Gastrocnemius medialis (tissue), 4 donors: Measurements from ENCODE around the gene CHRNA4. TPM values are rescaled to one million over a fixed set of nuclear protein-coding genes. Genes with fewer than 3 reads are reported as not detected.

Experiments
- ATAC-seq, 2 donors: fragments of 150-250 bp; one replicate each; pipeline ENCODE4 v1.9.1; 2016
- DNase-seq, 2 donors: peaks; one replicate each; pipeline ENCODE4 v3.0.0-alpha.2; 2019
- H3K27ac ChIP-seq, 4 donors: fragments of 200-600 bp; sonication (generic); 1 replicate in 1 of 4; 2 replicates in 3 of 4; pipeline ENCODE4 v1.5.1; 2016 to 2018; ENCODE audit warnings: mild to moderate bottlenecking in 2 of 4, moderate library complexity in 1 of 4
- H3K27me3 ChIP-seq, 3 donors: fragments of 200-600 bp; sonication (generic) in 2 of 3; 1 replicate in 1 of 3; 2 replicates in 2 of 3; pipeline versions ENCODE4 v1.5.1 to v1.6.0; 2016 to 2019; ENCODE audit warnings: mild to moderate bottlenecking in 1 of 3, moderate library complexity in 1 of 3
- H3K36me3 ChIP-seq, 2 donors: fragments of 200-600 bp; sonication (generic) in 1 of 2; one replicate each; pipeline ENCODE4 v1.5.1; 2017 to 2018
- H3K4me1 ChIP-seq, 2 donors: fragments of 200-600 bp; sonication (generic) in 1 of 2; one replicate each; pipeline ENCODE4 v1.5.1; 2016 to 2017; ENCODE audit warnings: mild to moderate bottlenecking in 2 of 2
- H3K4me3 ChIP-seq, 4 donors: fragments of 200-600 bp; sonication (generic) in 3 of 4; 1 replicate in 1 of 4; 2 replicates in 3 of 4; pipeline ENCODE4 v1.5.1; 2016 to 2019; ENCODE audit warnings: mild to moderate bottlenecking in 2 of 4
- H3K9me3 ChIP-seq, 3 donors: fragments of 200-600 bp; sonication (generic) in 2 of 3; 1 replicate in 1 of 3; 2 replicates in 2 of 3; pipeline ENCODE4 v1.5.1; 2016 to 2019
- POLR2A ChIP-seq, 2 donors: fragments of 450-650 bp; IDR thresholded peaks; one replicate each; pipeline ENCODE4 v1.6.1; 2017; ENCODE audit warnings: antibody characterized with exemption in 2 of 2, mild to moderate bottlenecking in 2 of 2, moderate library complexity in 2 of 2
- in situ Hi-C, 4 donors: fragments of 200-750 bp; cut with MboI; loops; one replicate each; pipeline versions ENCODE4 v1.15.0 to v1.8.0; 2017; ENCODE audit warnings: low sequenced_read_pairs in 4 of 4
- intact Hi-C: fragments of 100-400 bp; cut with DNase I; formaldehyde crosslinking; loops from one replicate; pipeline ENCODE4 v1.15.1; 2023; ENCODE audit warnings: low total_unique reads
- total RNA-seq, 4 donors: library from RNA; depleted of rRNA; stranded (reverse); fragments of >200 nt; gene quantifications; one replicate each; pipeline versions ENCODE4 v1.1.0 to v1.2.3, GENCODE V29; 2016
- TF ChIP-seq, protein P1 (sequence below), 5 experiments: fragments of 450-650 bp in 3 of 5; fragments of 200-600 bp in 2 of 5; sonication (generic) in 2 of 5; IDR thresholded peaks in 4 of 5; conservative IDR thresholded peaks in 1 of 5; 1 replicate in 4 of 5; 2 replicates in 1 of 5; pipeline ENCODE4 v1.5.1; 2016 to 2019; ENCODE audit warnings: antibody characterized with exemption in 5 of 5, mild to moderate bottlenecking in 3 of 5, moderate library complexity in 3 of 5

Gene CHRNA4
- total RNA-seq, 4 donors from 2014 or later = not detected

DNA sequence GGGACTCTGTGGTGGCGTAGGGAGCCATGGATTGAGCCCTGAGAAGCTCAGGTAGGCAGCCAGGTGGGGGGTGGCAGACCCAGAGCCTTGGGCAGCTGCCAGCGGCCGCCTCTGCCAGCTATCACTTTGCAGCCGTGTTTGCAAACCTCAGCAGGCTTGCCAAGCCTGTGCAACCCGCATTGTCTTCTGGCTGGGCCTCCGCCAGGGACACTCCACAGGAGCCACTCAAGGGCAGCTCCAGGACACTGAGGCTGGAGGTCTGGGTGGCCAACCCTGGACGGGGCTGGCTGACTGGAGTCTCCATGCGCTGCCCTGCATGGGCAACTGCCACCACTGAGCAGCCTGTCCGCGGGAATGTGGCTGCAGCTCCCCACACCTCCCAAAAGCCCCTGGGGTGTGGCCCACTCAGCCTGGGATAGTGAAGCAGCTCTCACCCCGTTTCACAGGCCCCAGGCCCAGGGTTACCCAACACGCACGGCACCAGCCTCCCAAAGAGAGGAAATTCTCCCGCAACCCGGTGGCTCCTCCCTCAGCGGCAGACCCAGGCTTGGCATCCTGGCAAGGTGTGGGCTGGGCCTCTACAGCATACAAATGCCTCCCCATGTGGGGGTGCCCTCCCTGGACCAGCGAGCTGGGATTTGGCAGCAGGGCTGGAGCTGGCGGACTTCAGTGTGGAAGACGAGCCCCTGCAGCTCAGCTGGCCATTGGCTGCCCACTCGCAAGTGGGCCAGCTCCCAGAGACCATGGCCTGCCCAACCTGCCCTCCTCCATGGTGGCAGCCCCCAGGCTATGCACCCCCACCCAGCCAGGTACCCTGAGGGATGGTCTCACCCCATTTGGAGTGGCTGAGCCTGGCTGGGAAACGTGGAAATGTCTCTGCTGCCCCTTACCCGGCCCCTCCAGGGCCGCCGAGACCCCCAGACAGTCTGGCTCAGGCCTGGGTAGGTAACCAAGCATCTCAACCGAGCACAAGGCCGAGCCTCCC is 2.9 kb downstream of the CHRNA4 start:
- in situ Hi-C loops = no loop called here
- no peak for ATAC-seq
- Histone ChIP-seq H3K9me3 (no peaks in the 10 kb centered on the region), H3K4me1 (no peaks in the 10 kb centered on the region), H3K36me3 (no peaks in the 10 kb centered on the region), H3K27ac (no peak overlapping the region), H3K27me3 (peaks cover 18 to 25% (median 18%) of the 10 kb centered on the region in 3 donors), H3K4me3 (no peak overlapping the region)
- TF ChIP-seq POLR2A (IDR thresholded peaks at IDR 0.05) = no peak
- TF ChIP-seq, protein P1, sequence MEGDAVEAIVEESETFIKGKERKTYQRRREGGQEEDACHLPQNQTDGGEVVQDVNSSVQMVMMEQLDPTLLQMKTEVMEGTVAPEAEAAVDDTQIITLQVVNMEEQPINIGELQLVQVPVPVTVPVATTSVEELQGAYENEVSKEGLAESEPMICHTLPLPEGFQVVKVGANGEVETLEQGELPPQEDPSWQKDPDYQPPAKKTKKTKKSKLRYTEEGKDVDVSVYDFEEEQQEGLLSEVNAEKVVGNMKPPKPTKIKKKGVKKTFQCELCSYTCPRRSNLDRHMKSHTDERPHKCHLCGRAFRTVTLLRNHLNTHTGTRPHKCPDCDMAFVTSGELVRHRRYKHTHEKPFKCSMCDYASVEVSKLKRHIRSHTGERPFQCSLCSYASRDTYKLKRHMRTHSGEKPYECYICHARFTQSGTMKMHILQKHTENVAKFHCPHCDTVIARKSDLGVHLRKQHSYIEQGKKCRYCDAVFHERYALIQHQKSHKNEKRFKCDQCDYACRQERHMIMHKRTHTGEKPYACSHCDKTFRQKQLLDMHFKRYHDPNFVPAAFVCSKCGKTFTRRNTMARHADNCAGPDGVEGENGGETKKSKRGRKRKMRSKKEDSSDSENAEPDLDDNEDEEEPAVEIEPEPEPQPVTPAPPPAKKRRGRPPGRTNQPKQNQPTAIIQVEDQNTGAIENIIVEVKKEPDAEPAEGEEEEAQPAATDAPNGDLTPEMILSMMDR (IDR thresholded peaks at IDR 0.05 in 4 of 5, conservative IDR thresholded peaks at IDR 0.05 in 1 of 5) = no peak
- DNase-seq = no peak
- intact Hi-C loops = no loop called here

DNA sequence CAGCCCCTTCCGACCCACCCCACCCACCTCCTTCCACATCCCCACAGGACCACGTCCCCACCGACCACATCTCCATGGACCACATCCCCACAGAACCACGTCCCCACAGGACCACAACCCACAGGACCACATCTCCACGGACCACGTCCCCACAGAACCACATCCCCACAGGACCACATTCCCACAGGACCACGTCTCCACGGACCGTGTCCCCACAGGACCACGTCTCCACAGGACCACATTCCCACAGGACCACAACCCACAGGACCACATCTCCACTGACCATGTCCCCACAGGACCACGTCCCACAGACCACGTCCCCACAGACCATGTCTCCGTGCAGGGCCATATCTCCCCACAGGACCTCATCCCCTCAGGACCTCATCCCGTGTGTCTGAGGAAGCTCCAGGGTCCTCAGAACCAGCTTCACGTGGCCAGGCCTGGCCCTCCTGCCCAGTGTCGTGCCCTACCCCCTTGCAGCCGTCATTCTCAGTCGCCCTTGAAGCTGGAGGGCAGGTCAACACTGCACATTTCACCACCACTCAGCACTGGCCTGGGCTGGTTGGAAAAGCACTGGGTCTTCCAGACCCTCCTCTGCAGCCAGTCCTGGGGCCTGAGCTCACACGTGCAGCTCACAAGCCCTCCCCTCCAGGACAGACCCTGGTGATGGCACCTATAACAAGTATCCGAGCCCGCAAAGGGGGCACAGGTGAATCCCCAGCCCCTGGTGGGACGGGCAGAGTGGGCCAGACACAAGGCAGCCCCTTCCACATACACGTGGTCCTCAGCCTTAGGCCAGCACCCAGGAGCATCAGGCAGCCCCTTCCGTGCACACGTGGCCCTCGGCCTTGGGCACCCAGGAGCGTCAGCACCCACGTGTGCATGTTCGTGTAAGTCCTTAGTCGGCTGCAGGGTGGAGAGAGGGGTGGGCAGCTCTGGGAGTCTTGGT is 3.9 kb downstream of the CHRNA4 start:
- in situ Hi-C loops = no loop called here
- Histone ChIP-seq H3K9me3 (no peaks in the 10 kb centered on the region), H3K4me3 (no peak overlapping the region), H3K27me3 (peaks cover 23 to 29% (median 26%) of the 10 kb centered on the region in 3 donors), H3K4me1 (no peaks in the 10 kb centered on the region), H3K36me3 (no peaks in the 10 kb centered on the region), H3K27ac (no peak overlapping the region)
- intact Hi-C loops = no loop called here
- no peak for DNase-seq
- TF ChIP-seq, protein P1 (IDR thresholded peaks at IDR 0.05 in 4 of 5, conservative IDR thresholded peaks at IDR 0.05 in 1 of 5) = no peak
- no peak for TF ChIP-seq POLR2A (IDR thresholded peaks at IDR 0.05)
- no peak for ATAC-seq

DNA sequence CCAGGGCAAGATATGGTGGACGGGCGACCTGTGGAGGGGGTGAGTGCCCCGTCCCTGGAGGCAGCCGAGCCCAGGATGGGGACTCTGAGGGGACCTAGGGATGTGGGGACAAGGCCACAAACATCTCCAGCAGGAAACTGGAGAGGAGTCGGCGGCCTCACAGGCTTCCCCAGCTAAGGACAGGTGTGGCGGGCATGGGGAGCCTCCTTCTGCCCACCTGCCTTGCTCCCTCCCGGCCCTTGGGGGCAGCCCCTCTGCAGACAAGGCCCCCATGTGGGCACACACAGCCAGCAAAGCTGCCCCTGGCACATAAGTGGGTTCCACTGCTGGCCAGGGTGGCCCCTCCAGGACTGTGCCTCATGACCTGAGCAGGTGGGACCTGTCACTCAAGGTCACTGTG is 4.6 kb downstream of the CHRNA4 start:
- in situ Hi-C loops = no loop called here
- no peaks in the 10 kb centered on the region for H3K36me3 ChIP-seq
- peaks cover 21 to 24% (median 24%) of the 10 kb centered on the region in 3 donors for H3K27me3 ChIP-seq
- no peak overlapping the region for H3K4me3 ChIP-seq
- no peak for DNase-seq
- intact Hi-C loops = no loop called here
- no peak overlapping the region for H3K27ac ChIP-seq
- ATAC-seq = no peak
- no peaks in the 10 kb centered on the region for H3K4me1 ChIP-seq
- TF ChIP-seq, protein P1 (IDR thresholded peaks at IDR 0.05 in 4 of 5, conservative IDR thresholded peaks at IDR 0.05 in 1 of 5) = no peak
- TF ChIP-seq POLR2A (IDR thresholded peaks at IDR 0.05) = no peak
- no peaks in the 10 kb centered on the region for H3K9me3 ChIP-seq

DNA sequence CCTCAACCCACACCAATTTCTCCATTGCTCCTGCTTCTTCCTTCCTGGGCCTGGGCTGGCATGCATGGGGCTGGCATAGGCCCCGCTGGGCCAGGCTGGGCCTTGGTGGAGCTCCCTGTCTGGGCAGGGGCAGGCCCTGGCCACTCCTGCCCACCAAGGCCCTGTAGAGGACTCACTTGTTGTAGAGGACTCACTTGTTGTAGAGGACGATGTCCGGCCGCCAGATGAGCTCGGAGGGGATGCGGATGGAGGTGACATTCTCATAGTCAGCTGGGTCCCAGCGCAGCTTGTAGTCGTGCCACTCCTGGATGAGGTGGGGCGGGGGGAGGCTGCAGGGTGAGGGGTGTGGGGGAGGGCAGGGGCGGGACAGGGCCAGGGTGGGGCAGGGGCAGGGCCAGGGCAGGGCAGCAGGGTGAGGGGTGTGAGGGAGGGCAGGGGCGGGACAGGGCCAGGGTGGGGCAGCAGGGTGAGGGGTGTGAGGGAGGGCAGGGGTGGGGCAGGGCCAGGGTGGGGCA is 5.3 kb downstream of the CHRNA4 start:
- intact Hi-C loops = no loop called here
- Histone ChIP-seq H3K4me1 (no peaks in the 10 kb centered on the region), H3K27me3 (peaks cover 18 to 23% (median 22%) of the 10 kb centered on the region in 3 donors), H3K27ac (no peak overlapping the region), H3K9me3 (no peaks in the 10 kb centered on the region), H3K4me3 (no peak overlapping the region), H3K36me3 (no peaks in the 10 kb centered on the region)
- ATAC-seq (no peak), DNase-seq (no peak)
- TF ChIP-seq, protein P1 (IDR thresholded peaks at IDR 0.05 in 4 of 5, conservative IDR thresholded peaks at IDR 0.05 in 1 of 5) = no peak
- TF ChIP-seq POLR2A (IDR thresholded peaks at IDR 0.05) = no peak
- in situ Hi-C loops = no loop called here
